ENCODE results near the gene NUTM2G. TPM values are rescaled to one million over a fixed set of nuclear protein-coding genes. Genes with fewer than 3 reads are reported as not detected.
A peak's percentile ranks its signal among the peaks of the same experiment; 100 is the strongest.
"Not testable (repeated sequence)": the region's sequence is repeated elsewhere in the genome, so short reads cannot be mapped to it uniquely, and the experiment has no call there.

Gene NUTM2G, protein sequence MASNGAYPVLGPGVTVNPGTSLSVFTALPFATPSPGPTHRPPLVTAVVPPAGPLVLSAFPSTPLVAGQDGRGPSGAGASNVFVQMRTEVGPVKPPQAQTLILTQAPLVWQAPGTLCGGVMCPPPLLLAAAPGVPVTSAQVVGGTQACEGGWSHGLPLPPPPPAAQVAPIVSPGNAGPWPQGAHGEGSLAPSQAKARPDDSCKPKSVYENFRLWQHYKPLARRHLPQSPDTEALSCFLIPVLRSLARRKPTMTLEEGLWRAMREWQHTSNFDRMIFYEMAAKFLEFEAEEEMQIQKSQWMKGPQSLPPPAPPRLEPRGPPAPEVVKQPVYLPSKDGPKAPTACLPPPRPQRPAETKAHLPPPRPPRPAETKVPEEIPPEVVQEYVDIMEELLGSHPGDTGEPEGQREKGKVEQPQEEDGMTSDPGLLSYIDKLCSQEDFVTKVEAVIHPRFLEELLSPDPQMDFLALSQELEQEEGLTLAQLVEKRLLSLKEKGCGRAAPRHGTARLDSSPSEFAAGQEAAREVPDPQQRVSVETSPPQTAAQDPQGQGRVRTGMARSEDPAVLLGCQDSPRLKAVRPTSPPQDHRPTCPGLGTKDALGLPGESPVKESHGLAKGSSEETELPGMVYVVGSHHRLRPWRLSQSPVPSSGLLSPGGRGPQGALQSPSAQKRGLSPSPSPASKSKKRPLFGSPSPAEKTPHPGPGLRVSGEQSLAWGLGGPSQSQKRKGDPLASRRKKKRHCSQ
- total RNA-seq (2021) (not detected in 2 replicates), Bru-seq, nascent RNA (percentile 3 among the genes with signal in this experiment), BruChase-seq, experiment 1, labeled RNA remaining after a 2-hour chase (percentile 10 among the genes with signal in this experiment), BruChase-seq, experiment 2, labeled RNA remaining after a 6-hour chase (not detected)
- long read RNA-seq, partial matches to known transcripts = 0 of 9 reads
- long read RNA-seq, other reads (novel, unspliced or antisense) = 9 of 9 reads

DNA sequence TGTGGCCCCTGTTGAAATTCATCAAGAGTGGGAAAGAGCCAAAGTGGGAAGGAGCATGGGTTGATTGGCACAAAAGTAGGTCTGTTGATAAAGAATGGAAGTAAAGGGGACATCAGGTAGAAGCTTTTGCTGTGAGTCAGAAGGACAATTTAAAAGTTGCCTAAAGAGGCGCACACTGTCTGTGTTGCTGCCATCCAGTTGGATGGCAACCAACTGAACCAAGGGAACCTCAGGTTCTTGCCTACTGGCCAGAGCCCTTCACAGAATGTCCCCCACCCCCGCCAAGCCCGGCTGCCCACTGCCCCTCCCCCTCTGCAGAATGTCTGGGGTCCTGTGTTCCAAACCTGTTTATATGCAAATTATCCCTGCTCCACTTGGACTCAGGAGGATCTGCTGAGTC is at the start of gene NUTM2G:
Gene NUTM2G (plus strand): TSS at position 301 of the 400 bp plus-strand sequence. CDS start 182 bp downstream, outside the sequence.
- H4K20me1 ChIP-seq (ENCODE audit: insufficient read depth); DNase-seq; H3K36me3 ChIP-seq (ENCODE audit: low read depth); H3K27me3 ChIP-seq (ENCODE audit: insufficient read depth, low read depth); H3K9me3 ChIP-seq (ENCODE audit: insufficient read depth, low read depth); H3F3A ChIP-seq (ENCODE audit: insufficient read depth, low read depth); BruUV-seq (replicated peaks); H2AFZ ChIP-seq; H3K4me2 ChIP-seq; H3K4me1 ChIP-seq (replicated peaks; ENCODE audit: insufficient read depth); H3K27ac ChIP-seq; CTCF ChIA-PET; H3K79me2 ChIP-seq (ENCODE audit: low read depth); H3K9me2 ChIP-seq (ENCODE audit: insufficient read depth); POLR2A ChIA-PET (ENCODE audit: unreplicated experiment); intact Hi-C loops (cut with micrococcal nuclease; ENCODE audit: unreplicated experiment); H3K4me3 ChIP-seq: not testable (repeated sequence)

DNA sequence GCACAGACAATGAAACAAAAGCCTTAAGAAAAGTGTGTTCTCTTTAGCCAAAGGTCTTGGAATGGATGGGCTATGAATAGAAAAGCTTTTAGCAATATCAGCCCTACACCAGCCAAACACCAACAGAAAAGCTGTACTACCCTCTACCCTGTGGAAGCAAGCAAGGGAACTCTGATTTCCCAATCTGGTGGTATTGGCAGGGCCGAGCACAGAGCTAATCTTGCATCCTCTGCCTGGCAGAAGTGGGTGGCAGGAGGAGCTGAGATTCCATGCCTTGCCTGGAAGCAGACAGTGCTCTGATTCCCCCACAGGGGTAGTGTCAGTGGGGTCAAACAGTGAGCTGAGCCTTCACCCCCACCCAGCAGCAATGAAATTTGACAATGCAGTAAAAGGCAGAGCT is 44.7 kb upstream of the NUTM2G start:
- Histone ChIP-seq H3K4me2 (peak overlapping the region; percentile 57), H4K20me1 (ENCODE audit: insufficient read depth) (no peaks in the 10 kb centered on the region), H2AFZ (no peak overlapping the region), H3K4me1 (replicated peaks; ENCODE audit: insufficient read depth) (peaks cover 30% of the 10 kb centered on the region), H3K9me3 (ENCODE audit: insufficient read depth, low read depth) (no peaks in the 10 kb centered on the region; the same call in 1 of the 2 replicates), H3F3A (ENCODE audit: insufficient read depth, low read depth) (peaks cover 24% of the 10 kb centered on the region), H3K79me2 (ENCODE audit: low read depth) (no peaks in the 10 kb centered on the region), H3K36me3 (ENCODE audit: low read depth) (no peaks in the 10 kb centered on the region; the same call in 1 of the 2 replicates), H3K9me2 (ENCODE audit: insufficient read depth) (no peaks in the 10 kb centered on the region), H3K4me3 (no peak overlapping the region), H3K27ac (peak overlapping the region; percentile 74), H3K27me3 (ENCODE audit: insufficient read depth, low read depth) (no peaks in the 10 kb centered on the region)
- no peak for TF ChIP-seq EZH2 (IDR thresholded peaks at IDR 0.05; ENCODE audit: low read depth)
- TF ChIP-seq, protein P1, sequence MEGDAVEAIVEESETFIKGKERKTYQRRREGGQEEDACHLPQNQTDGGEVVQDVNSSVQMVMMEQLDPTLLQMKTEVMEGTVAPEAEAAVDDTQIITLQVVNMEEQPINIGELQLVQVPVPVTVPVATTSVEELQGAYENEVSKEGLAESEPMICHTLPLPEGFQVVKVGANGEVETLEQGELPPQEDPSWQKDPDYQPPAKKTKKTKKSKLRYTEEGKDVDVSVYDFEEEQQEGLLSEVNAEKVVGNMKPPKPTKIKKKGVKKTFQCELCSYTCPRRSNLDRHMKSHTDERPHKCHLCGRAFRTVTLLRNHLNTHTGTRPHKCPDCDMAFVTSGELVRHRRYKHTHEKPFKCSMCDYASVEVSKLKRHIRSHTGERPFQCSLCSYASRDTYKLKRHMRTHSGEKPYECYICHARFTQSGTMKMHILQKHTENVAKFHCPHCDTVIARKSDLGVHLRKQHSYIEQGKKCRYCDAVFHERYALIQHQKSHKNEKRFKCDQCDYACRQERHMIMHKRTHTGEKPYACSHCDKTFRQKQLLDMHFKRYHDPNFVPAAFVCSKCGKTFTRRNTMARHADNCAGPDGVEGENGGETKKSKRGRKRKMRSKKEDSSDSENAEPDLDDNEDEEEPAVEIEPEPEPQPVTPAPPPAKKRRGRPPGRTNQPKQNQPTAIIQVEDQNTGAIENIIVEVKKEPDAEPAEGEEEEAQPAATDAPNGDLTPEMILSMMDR (conservative IDR thresholded peaks at IDR 0.05) = no peak
- DNase-seq = no peak
- intact Hi-C loops (cut with micrococcal nuclease; ENCODE audit: unreplicated experiment) = loop anchor here (1.0 kb wide), 2 partner anchors 9 to 26 kb away; no protein-coding TSS in a partner anchor
- CTCF ChIA-PET = interaction anchor here (0.8 to 2.5 kb wide), 4 partner anchors 8 to 29 kb away, joined by 3 to 25 read pairs (median 4); partner anchors contain the start of gene ZNF782
- POLR2A ChIA-PET (ENCODE audit: unreplicated experiment) = interaction anchor here (0.5 to 0.8 kb wide), 4 partner anchors 9 to 221 kb away, joined by 3 to 6 read pairs (median 4); no protein-coding TSS in a partner anchor
- TSS peak; percentile 28 for BruUV-seq (replicated peaks)

DNA sequence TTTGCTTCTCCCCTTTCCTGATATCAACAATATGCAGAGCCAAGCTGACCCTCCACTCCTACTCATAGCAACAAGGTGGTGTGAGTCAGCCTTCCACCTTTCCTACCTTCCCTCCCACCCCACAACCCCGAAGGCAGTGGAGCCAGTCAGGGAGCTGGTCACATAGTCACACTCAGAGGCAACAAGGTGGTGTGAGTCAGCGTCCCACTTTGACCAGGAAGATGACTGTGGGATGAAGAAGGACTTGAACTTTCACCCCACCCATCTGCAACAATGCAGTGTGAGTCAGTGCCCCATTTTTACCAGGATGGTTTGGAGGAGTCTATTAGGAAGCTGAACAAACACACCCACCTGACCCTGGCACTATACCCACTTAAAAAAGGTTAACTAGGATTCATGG is 44.2 kb upstream of the NUTM2G start:
- ChIA-PET POLR2A (ENCODE audit: unreplicated experiment) (interaction anchor here (0.5 to 0.8 kb wide), 7 partner anchors 10 to 749 kb away, joined by 3 to 9 read pairs (median 5); partner anchors contain the start of genes NCBP1 and TSTD2), CTCF (interaction anchor here (0.6 to 2.5 kb wide), 7 partner anchors 9 to 175 kb away, joined by 3 to 25 read pairs (median 4); partner anchors contain the start of gene ZNF782)
- Histone ChIP-seq H2AFZ (no peak overlapping the region), H3K27ac (peak overlapping the region; percentile 74), H3K4me1 (replicated peaks; ENCODE audit: insufficient read depth) (peaks cover 30% of the 10 kb centered on the region), H3K9me3 (ENCODE audit: insufficient read depth, low read depth) (no peaks in the 10 kb centered on the region; the same call in 1 of the 2 replicates), H3K79me2 (ENCODE audit: low read depth) (no peaks in the 10 kb centered on the region), H3K27me3 (ENCODE audit: insufficient read depth, low read depth) (no peaks in the 10 kb centered on the region), H3K4me2 (peak overlapping the region; percentile 57), H3K9me2 (ENCODE audit: insufficient read depth) (no peaks in the 10 kb centered on the region), H4K20me1 (ENCODE audit: insufficient read depth) (no peaks in the 10 kb centered on the region), H3K4me3 (no peak overlapping the region), H3K36me3 (ENCODE audit: low read depth) (no peaks in the 10 kb centered on the region; the same call in 1 of the 2 replicates), H3F3A (ENCODE audit: insufficient read depth, low read depth) (peaks cover 23% of the 10 kb centered on the region)
- intact Hi-C loops (cut with micrococcal nuclease; ENCODE audit: unreplicated experiment) = loop anchor here (1.0 kb wide), 2 partner anchors 9 to 26 kb away; no protein-coding TSS in a partner anchor
- TF ChIP-seq, protein P1 (conservative IDR thresholded peaks at IDR 0.05) = no peak
- no peak for TF ChIP-seq EZH2 (IDR thresholded peaks at IDR 0.05; ENCODE audit: low read depth)
- peak; percentile 93 to 98 for DNase-seq
- no TSS peak for BruUV-seq (replicated peaks)

Measured in PC-9 (cell line).